WTC11 (cell line): ENCODE data around the gene CEP192. TPM values are rescaled to one million over a fixed set of nuclear protein-coding genes. Genes with fewer than 3 reads are reported as not detected.

Experiments
- ATAC-seq: fragments of 200-7000 bp; cut with Tn5 transposase; 2 replicates; pipeline ENCODE4 v1.10.0; 2021; ENCODE audit warnings: mild to moderate bottlenecking, moderate library complexity
- CTCF ChIA-PET: fragments of 300-600 bp; sonication (Branson Sonifier 250); formaldehyde crosslinking; loops from one replicate; lab custom pipeline; 2021; ENCODE audit warnings: antibody characterized with exemption; lab: Charles Lee
- POLR2A ChIA-PET: fragments of 350-600 bp; sonication (Branson Sonifier 250); formaldehyde crosslinking; loops from one replicate; lab custom pipeline; 2021; ENCODE audit warnings: antibody characterized with exemption; lab: Charles Lee
- DNase-seq: peaks from one replicate; pipeline ENCODE4 v3.0.0; 2021; ENCODE audit warnings: low spot score
- H3K27ac Mint-ChIP-seq: 2 replicates; pipeline ENCODE4 v1.8.0; 2021; ENCODE audit warnings: mixed read lengths
- H3K27me3 Mint-ChIP-seq: 2 replicates; pipeline ENCODE4 v1.8.0; 2021; ENCODE audit warnings: low read depth, mild to moderate bottlenecking, moderate library complexity, mixed read lengths
- H3K36me3 Mint-ChIP-seq: 2 replicates; pipeline ENCODE4 v1.8.0; 2021; ENCODE audit warnings: mixed read lengths
- H3K4me1 Mint-ChIP-seq: 2 replicates; pipeline ENCODE4 v1.8.0; 2022; ENCODE audit warnings: mixed read lengths
- H3K4me3 Mint-ChIP-seq: 2 replicates; pipeline ENCODE4 v1.8.0; 2021; ENCODE audit warnings: mild to moderate bottlenecking, moderate library complexity, mixed read lengths
- H3K9me3 Mint-ChIP-seq: 2 replicates; pipeline ENCODE4 v1.8.0; 2021; ENCODE audit warnings: mixed read lengths
- CREB1 ChIP-seq: sonication (generic); formaldehyde crosslinking; IDR thresholded peaks from 2 replicates; pipeline ENCODE4 v1.8.0; 2023; ENCODE audit warnings: mild to moderate bottlenecking, missing genetic modification reagents
- CTCF ChIP-seq: fragments of 200-600 bp; IDR thresholded peaks from 2 replicates; pipeline ENCODE4 v1.8.0; 2022; ENCODE audit warnings: antibody characterized with exemption
- E2F4 ChIP-seq: sonication (generic); formaldehyde crosslinking; IDR thresholded peaks from 2 replicates; pipeline ENCODE4 v1.8.1; 2022; ENCODE audit warnings: low read depth, mild to moderate bottlenecking, moderate library complexity, missing genetic modification reagents, borderline replicate concordance
- ELF4 ChIP-seq: sonication (generic); formaldehyde crosslinking; IDR thresholded peaks from 2 replicates; pipeline ENCODE4 v1.8.1; 2022; ENCODE audit warnings: low read depth, mild to moderate bottlenecking, moderate library complexity, missing genetic modification reagents
- ETV6 ChIP-seq: sonication (generic); formaldehyde crosslinking; IDR thresholded peaks from 2 replicates; pipeline ENCODE4 v1.8.1; 2022; ENCODE audit warnings: mild to moderate bottlenecking, missing genetic modification reagents
- FOXJ3 ChIP-seq: sonication (generic); formaldehyde crosslinking; IDR thresholded peaks from 2 replicates; pipeline ENCODE4 v1.9.0; 2021; ENCODE audit warnings: missing genetic modification reagents, mild to moderate bottlenecking, borderline replicate concordance
- FOXK1 ChIP-seq: sonication (generic); formaldehyde crosslinking; IDR thresholded peaks from 2 replicates; pipeline ENCODE4 v1.8.0; 2022; ENCODE audit warnings: mild to moderate bottlenecking, moderate library complexity, missing genetic modification reagents
- GABPB1 ChIP-seq: sonication (generic); formaldehyde crosslinking; IDR thresholded peaks from 2 replicates; pipeline ENCODE4 v1.8.1; 2023; ENCODE audit warnings: mild to moderate bottlenecking, missing genetic modification reagents
- IRF1 ChIP-seq: sonication (generic); formaldehyde crosslinking; IDR thresholded peaks from 2 replicates; pipeline ENCODE4 v1.8.0; 2023; ENCODE audit warnings: missing genetic modification reagents
- NR2C2 ChIP-seq: sonication (generic); formaldehyde crosslinking; IDR thresholded peaks from 2 replicates; pipeline ENCODE4 v1.8.0; 2022; ENCODE audit warnings: mild to moderate bottlenecking, missing genetic modification reagents
- SP1 ChIP-seq: sonication (generic); formaldehyde crosslinking; conservative IDR thresholded peaks from 2 replicates; pipeline ENCODE4 v1.8.1; 2022; ENCODE audit warnings: missing genetic modification reagents
- ZNF317 ChIP-seq: sonication (generic); formaldehyde crosslinking; IDR thresholded peaks from 2 replicates; pipeline ENCODE4 v1.8.1; 2023; ENCODE audit warnings: low read depth, mild to moderate bottlenecking, moderate library complexity, missing genetic modification reagents, borderline replicate concordance
- ZNF396 ChIP-seq: fragments of 250-450 bp; sonication (Bioruptor Pico); IDR thresholded peaks from 2 replicates; pipeline ENCODE4 v1.8.0; 2021; ENCODE audit warnings: mild to moderate bottlenecking, moderate library complexity, borderline replicate concordance
- ZNF425 ChIP-seq: fragments of 250-450 bp; sonication (Bioruptor Pico); conservative IDR thresholded peaks from 2 replicates; pipeline ENCODE4 v1.9.0; 2021; ENCODE audit warnings: mild to moderate bottlenecking
- ZNF671 ChIP-seq: fragments of 250-450 bp; sonication (Bioruptor Pico); IDR thresholded peaks from 2 replicates; pipeline ENCODE4 v1.8.0; 2021; ENCODE audit warnings: mild to moderate bottlenecking
- total RNA-seq: library from RNA; stranded (reverse); gene quantifications from 3 replicates; pipeline ENCODE4 v1.2.3, GENCODE V29; 2021

The CEP192 gene
- total RNA-seq, 1 experiment from 2014 or later: 25.4 TPM

- DNase-seq (no peak), ATAC-seq (no peak)
- Mint-ChIP-seq H3K27ac (no peak overlapping the region), H3K4me1 (peaks cover 12% of the 10 kb centered on the region), H3K9me3 (no peaks in the 10 kb centered on the region), H3K27me3 (no peaks in the 10 kb centered on the region), H3K4me3 (no peak overlapping the region), H3K36me3 (peaks cover 8% of the 10 kb centered on the region)
- TF ChIP-seq ETV6: no peak
- no peak for TF ChIP-seq ZNF425 (CRISPR knock-in tag)
- TF ChIP-seq FOXJ3 (CRISPR knock-in tag): no peak
- CTCF ChIA-PET: interaction anchor here (0.8 to 3.2 kb wide), 3 partner anchors 11 to 167 kb away, joined by 3 to 19 read pairs (median 4); no protein-coding TSS in a partner anchor
- POLR2A ChIA-PET: interaction anchor here (0.6 kb wide), 1 partner anchor 61 kb away, joined by 3 read pairs; no protein-coding TSS in a partner anchor
These were observed 46.5 kb upstream of the CEP192 start for GRCh38 chr18:12944709-12945108.

GRCh38 chr18:12946549-12947284 is 44.4 kb upstream of the CEP192 start:
- Mint-ChIP-seq H3K27me3 (no peaks in the 10 kb centered on the region), H3K27ac (peak overlapping the region; percentile 98), H3K4me3 (peak overlapping the region; percentile 92), H3K4me1 (peaks cover 21% of the 10 kb centered on the region), H3K9me3 (no peaks in the 10 kb centered on the region), H3K36me3 (peaks cover 18% of the 10 kb centered on the region)
- ChIA-PET POLR2A (interaction anchor here (0.6 to 1.6 kb wide), 3 partner anchors 12 to 63 kb away, joined by 3 to 4 read pairs (median 4); no protein-coding TSS in a partner anchor), CTCF (interaction anchor here (0.6 to 1.3 kb wide), 3 partner anchors 13 to 555 kb away, joined by 3 to 4 read pairs (median 3); no protein-coding TSS in a partner anchor)
- ATAC-seq (peak; percentile 1), DNase-seq (peak; percentile 47)
- TF ChIP-seq GABPB1 (CRISPR knock-in tag) (peak; percentile 77), ZNF671 (CRISPR knock-in tag) (no peak)

- peak; percentile 98 for DNase-seq
- Mint-ChIP-seq H3K27me3 (no peaks in the 10 kb centered on the region), H3K4me3 (peak within 1 kb of the TSS; percentile 92), H3K27ac (peak within 1 kb of the TSS; percentile 98), H3K9me3 (no peaks in the 10 kb centered on the region), H3K4me1 (peaks cover 21% of the 10 kb centered on the region), H3K36me3 (peaks cover 18% of the 10 kb centered on the region)
- peak; percentile 95 for ATAC-seq
- ChIA-PET CTCF (interaction anchor here (0.6 to 1.3 kb wide), 3 partner anchors 14 to 556 kb away, joined by 3 to 4 read pairs (median 3); no protein-coding TSS in a partner anchor), POLR2A (interaction anchor here (0.5 to 1.6 kb wide), 5 partner anchors 13 to 64 kb away, joined by 3 to 11 read pairs (median 4); partner anchors contain the start of gene CEP192)
- TF ChIP-seq FOXK1 (CRISPR knock-in tag) (no peak), NR2C2 (0 out of 2 replicates have a peak, but pooled peaks have one; percentile 8)
These were observed 43.7 kb upstream of the CEP192 start, which contains the start of gene SEH1L for GRCh38 chr18:12947285-12948049. Gene SEH1L (plus strand): TSS chr18:12948011. CDS start chr18:12948122, 111 bp downstream.

GRCh38 chr18:12948050-12948804 is 42.9 kb upstream of the CEP192 start:
- Mint-ChIP-seq H3K27ac (peak overlapping the region; percentile 93), H3K4me3 (peak overlapping the region; percentile 78), H3K27me3 (no peaks in the 10 kb centered on the region), H3K4me1 (peaks cover 21% of the 10 kb centered on the region), H3K9me3 (no peaks in the 10 kb centered on the region), H3K36me3 (peaks cover 22% of the 10 kb centered on the region)
- CTCF ChIA-PET: interaction anchor here (0.7 to 1.0 kb wide), 2 partner anchors 14 to 15 kb away, joined by 3 to 4 read pairs; no protein-coding TSS in a partner anchor
- POLR2A ChIA-PET: interaction anchor here (0.5 to 1.6 kb wide), 7 partner anchors 9 to 226 kb away, joined by 3 to 11 read pairs (median 4); partner anchors contain the start of gene CEP192
- DNase-seq (peak; percentile 80), ATAC-seq (peak; percentile 63)
- peak; percentile 89 for TF ChIP-seq SP1 (CRISPR knock-in tag)
- peak; percentile 85 for TF ChIP-seq IRF1 (CRISPR knock-in tag)
- TF ChIP-seq CTCF: no peak
- TF ChIP-seq CREB1 (CRISPR knock-in tag): peak; percentile 74; the same call in 1 of the 2 replicates
- 0 out of 2 replicates have a peak, but pooled peaks have one; percentile 43 for TF ChIP-seq ELF4 (CRISPR knock-in tag)
- TF ChIP-seq ZNF396: no peak
- 0 out of 2 replicates have a peak, but pooled peaks have one; percentile 38 for TF ChIP-seq ZNF317 (CRISPR knock-in tag)
- peak; percentile 88 for TF ChIP-seq E2F4 (CRISPR knock-in tag)
